AG10803 (cell line): ENCODE results near the gene NTNG2.
A peak's percentile ranks its signal among the peaks of the same experiment; 100 is the strongest.

Experiments used
- DNase-seq: peaks from one replicate; pipeline ENCODE4 v3.0.0; 2010; ENCODE audit warnings: low read depth
- H3K4me3 ChIP-seq: 2 replicates; pipeline ENCODE4 v1.5.1; 2011; ENCODE audit warnings: mild to moderate bottlenecking, low read length, control low read depth
- CTCF ChIP-seq: conservative IDR thresholded peaks from 2 replicates; pipeline ENCODE4 v1.5.1; 2011; ENCODE audit warnings: mild to moderate bottlenecking, low read length, control low read depth, inconsistent platforms

NTNG2 gene

GRCh38 chr9:132164604-132165362 lies 2.9 kb downstream of the NTNG2 start:
- H3K4me3 ChIP-seq = no peak overlapping the region
- no peak for TF ChIP-seq CTCF
- DNase-seq = peak; percentile 55

GRCh38 chr9:132166599-132166998 lies 4.7 kb downstream of the NTNG2 start:
- TF ChIP-seq CTCF = no peak
- no peak overlapping the region for H3K4me3 ChIP-seq
- DNase-seq = no peak

GRCh38 chr9:132167192-132167591 lies 5.3 kb downstream of the NTNG2 start:
- no peak overlapping the region for H3K4me3 ChIP-seq
- no peak for DNase-seq
- TF ChIP-seq CTCF = no peak

- TF ChIP-seq CTCF = no peak
- DNase-seq = no peak
- no peak overlapping the region for H3K4me3 ChIP-seq
These were observed 6.5 kb downstream of the NTNG2 start for GRCh38 chr9:132168347-132168746.

- TF ChIP-seq CTCF = no peak
- H3K4me3 ChIP-seq = no peak overlapping the region
- DNase-seq = no peak
These were observed 7.0 kb downstream of the NTNG2 start for GRCh38 chr9:132168851-132169250.

GRCh38 chr9:132169672-132170392 lies 8.0 kb downstream of the NTNG2 start:
- no peak overlapping the region for H3K4me3 ChIP-seq
- DNase-seq = peak; percentile 42
- TF ChIP-seq CTCF = peak; percentile 67

GRCh38 chr9:132171702-132172101 lies 9.8 kb downstream of the NTNG2 start:
- no peak for DNase-seq
- no peak overlapping the region for H3K4me3 ChIP-seq
- TF ChIP-seq CTCF = no peak
